H1 (cell line): Measurements from ENCODE around the gene DPYD. TPM values are rescaled to one million over a fixed set of nuclear protein-coding genes. Genes with fewer than 3 reads are reported as not detected.

Experiments
- CHD7 ChIP-seq: fragments of 300-600 bp; sonication (generic); IDR thresholded peaks from 2 replicates; pipeline ENCODE4 v1.7.1; 2012; ENCODE audit warnings: low read length, moderate library complexity, mild to moderate bottlenecking, inconsistent platforms; ENCODE audit not compliant: insufficient replicate concordance
- polyA plus RNA-seq, 7 experiments: library from polyadenylated mRNA; depleted of rRNA in 3 of 7; stranded (reverse) in 5 of 7; unstranded in 2 of 7; fragments of >200 nt in 5 of 7; fragments of 200-250 nt in 2 of 7; gene quantifications; 1 replicate in 5 of 7; 2 replicates in 1 of 7; 4 replicates in 1 of 7; pipeline versions ENCODE4 v1.2.1 to v1.2.3, GENCODE V29; 2011 to 2013; ENCODE audit warnings: missing spikeins in 2 of 7, mixed read lengths in 2 of 7
- total RNA-seq: library from RNA; stranded (reverse); fragmentation: NEBNext Ultra II Directional; extraction: Animal tissue kit (Norgen Biotek cat#: 25700); gene quantifications from 2 replicates; pipeline ENCODE4 v1.2.1, GENCODE V29; 2021

The DPYD gene
- total and polyA plus RNA-seq, 2 of the 8 experiments (the other 6 are each of a cell fraction or from before 2014, with no cell fraction given) = 0.29 to 0.73 TPM

DNA sequence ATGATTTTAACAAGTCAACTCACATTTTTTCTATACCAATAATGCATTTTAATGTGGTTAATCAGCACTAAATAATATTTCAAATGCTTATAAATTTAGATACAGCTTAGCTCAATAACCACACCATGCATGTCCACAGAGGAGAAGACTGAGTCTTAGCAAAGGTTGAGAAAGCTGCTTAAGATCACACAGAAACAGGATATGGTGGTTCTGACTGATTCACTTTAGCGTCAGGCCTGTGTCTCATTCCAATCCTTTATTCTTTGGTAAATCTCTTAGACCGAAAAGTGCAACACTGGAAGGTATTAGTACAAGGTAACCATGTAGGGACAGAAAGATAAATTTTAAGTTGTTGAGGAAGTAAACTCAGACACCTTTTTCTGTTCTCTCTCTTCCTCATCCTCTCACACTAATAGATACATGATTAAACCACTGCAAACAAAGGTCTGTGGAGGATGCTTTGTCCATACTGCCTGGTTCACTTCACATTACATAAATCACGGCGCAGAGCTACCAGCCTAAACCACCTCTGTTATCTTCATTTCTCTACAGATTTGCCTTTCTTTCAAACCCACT, 139.0 kb downstream of the DPYD start (continued):
- no peak for TF ChIP-seq CHD7
